Testis (tissue), 2 donors: ENCODE data around the gene MARCHF2.

ENCODE experiments used
- POLR2A ChIP-seq: fragments of 450-650 bp; IDR thresholded peaks from one replicate; pipeline ENCODE4 v1.6.1; 2017; ENCODE audit warnings: antibody characterized with exemption, mild to moderate bottlenecking, moderate library complexity
- TF ChIP-seq, protein P1 (sequence below), 3 experiments: fragments of 450-650 bp in 2 of 3; fragments of 200-600 bp in 1 of 3; sonication (generic) in 1 of 3; IDR thresholded peaks; one replicate each; pipeline ENCODE4 v1.5.1; 2016 to 2019; ENCODE audit warnings: antibody characterized with exemption in 3 of 3, mild to moderate bottlenecking in 2 of 3, moderate library complexity in 1 of 3

DNA sequence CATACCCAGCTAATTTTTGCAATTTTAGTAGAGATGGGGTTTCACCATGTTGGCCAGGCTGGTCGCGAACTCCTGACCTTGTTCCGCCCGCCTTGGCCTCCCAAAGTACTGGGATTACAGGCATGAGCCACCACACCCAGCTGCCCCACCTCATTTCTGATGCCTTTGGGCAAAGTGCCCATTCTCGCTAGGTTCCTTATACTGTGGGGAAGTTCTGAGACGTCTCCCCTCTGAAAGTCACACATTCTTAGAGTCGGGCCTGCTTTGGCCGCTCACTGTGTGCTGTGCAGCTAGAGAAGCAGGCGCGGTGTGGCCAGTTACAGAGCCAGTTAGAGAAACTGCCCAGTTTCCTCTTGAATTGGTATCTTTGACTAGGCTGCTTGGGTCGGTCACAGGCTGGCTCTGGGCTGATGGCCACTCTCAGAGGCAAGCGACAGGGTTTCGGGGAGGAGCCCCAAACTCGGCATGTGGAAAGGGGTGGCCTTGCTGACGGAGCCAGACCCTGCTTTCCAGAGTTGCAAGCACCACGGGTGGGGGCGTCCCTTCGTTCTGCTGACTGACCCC lies 71.3 kb downstream of the MARCHF2 start:
- TF ChIP-seq, protein P1, sequence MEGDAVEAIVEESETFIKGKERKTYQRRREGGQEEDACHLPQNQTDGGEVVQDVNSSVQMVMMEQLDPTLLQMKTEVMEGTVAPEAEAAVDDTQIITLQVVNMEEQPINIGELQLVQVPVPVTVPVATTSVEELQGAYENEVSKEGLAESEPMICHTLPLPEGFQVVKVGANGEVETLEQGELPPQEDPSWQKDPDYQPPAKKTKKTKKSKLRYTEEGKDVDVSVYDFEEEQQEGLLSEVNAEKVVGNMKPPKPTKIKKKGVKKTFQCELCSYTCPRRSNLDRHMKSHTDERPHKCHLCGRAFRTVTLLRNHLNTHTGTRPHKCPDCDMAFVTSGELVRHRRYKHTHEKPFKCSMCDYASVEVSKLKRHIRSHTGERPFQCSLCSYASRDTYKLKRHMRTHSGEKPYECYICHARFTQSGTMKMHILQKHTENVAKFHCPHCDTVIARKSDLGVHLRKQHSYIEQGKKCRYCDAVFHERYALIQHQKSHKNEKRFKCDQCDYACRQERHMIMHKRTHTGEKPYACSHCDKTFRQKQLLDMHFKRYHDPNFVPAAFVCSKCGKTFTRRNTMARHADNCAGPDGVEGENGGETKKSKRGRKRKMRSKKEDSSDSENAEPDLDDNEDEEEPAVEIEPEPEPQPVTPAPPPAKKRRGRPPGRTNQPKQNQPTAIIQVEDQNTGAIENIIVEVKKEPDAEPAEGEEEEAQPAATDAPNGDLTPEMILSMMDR (IDR thresholded peaks at IDR 0.05) = no peak
- TF ChIP-seq POLR2A = no peak
